Transverse colon (tissue), 4 donors: ENCODE data around the gene CDH24. TPM values are rescaled to one million over a fixed set of nuclear protein-coding genes. Genes with fewer than 3 reads are reported as not detected.

ENCODE experiments used
- DNase-seq: peaks from one replicate; pipeline ENCODE4 v3.0.0-alpha.2; 2019
- H3K27ac ChIP-seq, 4 donors: fragments of 200-600 bp; sonication (generic); 2 replicates each; pipeline ENCODE4 v1.5.1; 2016 to 2018; ENCODE audit warnings: inconsistent platforms in 4 of 4
- H3K27me3 ChIP-seq: fragments of 200-600 bp; sonication (generic); 2 replicates; pipeline ENCODE4 v1.5.1; 2017; ENCODE audit warnings: inconsistent platforms
- H3K36me3 ChIP-seq, 4 donors: fragments of 200-600 bp; sonication (generic); 2 replicates each; pipeline ENCODE4 v1.5.1; 2017 to 2019; ENCODE audit warnings: inconsistent platforms in 4 of 4
- H3K4me1 ChIP-seq, 4 donors: fragments of 200-600 bp; sonication (generic); 2 replicates each; pipeline ENCODE4 v1.5.1; 2017 to 2020; ENCODE audit warnings: inconsistent platforms in 4 of 4
- H3K4me3 ChIP-seq, 4 donors: fragments of 200-600 bp; sonication (generic); 1 replicate in 1 of 4; 2 replicates in 3 of 4; pipeline versions ENCODE4 v1.5.1 to v1.6.1; 2017 to 2019; ENCODE audit warnings: inconsistent platforms in 4 of 4
- H3K9me3 ChIP-seq, 2 donors: fragments of 200-600 bp; sonication (generic); 2 replicates each; pipeline ENCODE4 v1.5.1; 2017 to 2019; ENCODE audit warnings: inconsistent platforms in 2 of 2
- CTCF ChIP-seq, 5 experiments: fragments of 200-600 bp in 3 of 5; fragments of 450-650 bp in 2 of 5; sonication (generic) in 3 of 5; IDR thresholded peaks; 1 replicate in 2 of 5; 2 replicates in 3 of 5; pipeline ENCODE4 v1.5.1; 2016 to 2017; ENCODE audit warnings: antibody characterized with exemption in 5 of 5, inconsistent platforms in 3 of 5, mild to moderate bottlenecking in 2 of 5, moderate library complexity in 1 of 5
- EP300 ChIP-seq: sonication (generic); formaldehyde crosslinking; IDR thresholded peaks from one replicate; pipeline ENCODE4 v1.6.1; 2017; ENCODE audit warnings: antibody characterized with exemption, low read depth
- POLR2A ChIP-seq: fragments of 450-650 bp; IDR thresholded peaks from one replicate; pipeline ENCODE4 v1.6.1; 2016; ENCODE audit warnings: antibody characterized with exemption, mild to moderate bottlenecking, moderate library complexity
- POLR2AphosphoS5 ChIP-seq, 3 donors: sonication (generic); formaldehyde crosslinking; IDR thresholded peaks; one replicate each; pipeline ENCODE4 v1.6.1; 2016; ENCODE audit warnings: antibody characterized with exemption in 3 of 3
- WGBS, 2 donors: methylation state at CpG; one replicate each; pipeline ENCODE4 v1.1.5; 2018; ENCODE audit warnings: low coverage in 1 of 2; 5-methylcytosine and 5-hydroxymethylcytosine counted together
- in situ Hi-C, 4 donors: fragments of 200-750 bp; cut with MboI; loops; one replicate each; pipeline versions ENCODE4 v1.15.0 to v1.15.1; 2017; ENCODE audit warnings: low sequenced_read_pairs in 3 of 4, low pct_ligation_motif_present in 1 of 4, low pct_unique_long_range_greater_than_20kb in 1 of 4
- intact Hi-C: fragments of 100-400 bp; cut with DNase I; formaldehyde crosslinking; loops from one replicate; pipeline ENCODE4 v1.15.1; 2023; ENCODE audit warnings: low total_unique reads
- total RNA-seq, 4 donors: library from RNA; depleted of rRNA; stranded (reverse); fragments of >200 nt; gene quantifications; one replicate each; pipeline ENCODE4 v1.1.0, GENCODE V29; 2016

The CDH24 gene
- total RNA-seq, 4 donors from 2014 or later = 1.2 to 6.0 (median 4.2) TPM

- peaks cover 0 to 28% (median 7%) of the 10 kb centered on the region in 4 donors for H3K4me1 ChIP-seq
- TF ChIP-seq EP300 = no peak
- no peak for TF ChIP-seq POLR2A
- no peak for TF ChIP-seq CTCF (IDR thresholded peaks at IDR 0.05)
- TF ChIP-seq POLR2AphosphoS5 (IDR thresholded peaks at IDR 0.05) = no peak
- intact Hi-C loops (no loop called here), in situ Hi-C loops (no loop called here)
- peak overlapping the region in 2 of 4 donors; percentile 52 to 54 for H3K27ac ChIP-seq
- no peaks in the 10 kb centered on the region for H3K9me3 ChIP-seq
- H3K36me3 ChIP-seq = peaks cover 0 to 92% (median 44%) of the 10 kb centered on the region in 4 donors
- no peak for DNase-seq
- WGBS, 2 donors = 40 to 89% methylated on average over 1 to 2 of the region's 2 CpGs
- no peak overlapping the region for H3K4me3 ChIP-seq
- no peaks in the 10 kb centered on the region for H3K27me3 ChIP-seq
Measured at GRCh38 chr14:23079716-23080115, 22.4 kb upstream of the CDH24 start.

GRCh38 chr14:23078692-23079116 is 21.4 kb upstream of the CDH24 start:
- WGBS, 2 donors = 20 to 56% methylated on average over 1 to 2 of the region's 2 CpGs
- no peaks in the 10 kb centered on the region for H3K9me3 ChIP-seq
- in situ Hi-C loops = no loop called here

GRCh38 chr14:23077962-23078361 is 20.6 kb upstream of the CDH24 start:
- peaks cover 0 to 91% (median 44%) of the 10 kb centered on the region in 4 donors for H3K36me3 ChIP-seq
- H3K27ac ChIP-seq = peak overlapping the region; percentile 38 to 60 (median 53)
- H3K27me3 ChIP-seq = no peaks in the 10 kb centered on the region
- intact Hi-C loops = no loop called here
- in situ Hi-C loops = no loop called here
- no peak overlapping the region for H3K4me3 ChIP-seq
- TF ChIP-seq POLR2AphosphoS5 (IDR thresholded peaks at IDR 0.05) (no peak), CTCF (IDR thresholded peaks at IDR 0.05) (no peak), EP300 (no peak), POLR2A (no peak)
- no peak for DNase-seq
- no peaks in the 10 kb centered on the region for H3K9me3 ChIP-seq
- WGBS, 2 donors = 86 to 89% methylated on average over 2 to 5 of the region's 5 CpGs
- peaks cover 0 to 33% (median 7%) of the 10 kb centered on the region in 4 donors for H3K4me1 ChIP-seq

More at GRCh38 chr14:23078692-23079116, 21.4 kb upstream of the CDH24 start:
- Histone ChIP-seq H3K27ac (peak overlapping the region; percentile 38 to 60 (median 53)), H3K4me3 (no peak overlapping the region), H3K4me1 (peaks cover 0 to 28% (median 7%) of the 10 kb centered on the region in 4 donors), H3K27me3 (no peaks in the 10 kb centered on the region), H3K36me3 (peaks cover 0 to 92% (median 45%) of the 10 kb centered on the region in 4 donors)
- no peak for TF ChIP-seq EP300
- TF ChIP-seq POLR2A = no peak
- no peak for TF ChIP-seq CTCF (IDR thresholded peaks at IDR 0.05)
- TF ChIP-seq POLR2AphosphoS5 (IDR thresholded peaks at IDR 0.05) = peak; percentile 15 to 53 (median 26)
- intact Hi-C loops = no loop called here
- DNase-seq = peak; percentile 69

GRCh38 chr14:23076785-23077408 is 19.6 kb upstream of the CDH24 start:
- Histone ChIP-seq H3K36me3 (peaks cover 0 to 88% (median 42%) of the 10 kb centered on the region in 4 donors), H3K4me3 (no peak overlapping the region), H3K4me1 (peaks cover 5 to 43% (median 17%) of the 10 kb centered on the region in 4 donors), H3K27ac (no peak overlapping the region), H3K27me3 (no peaks in the 10 kb centered on the region), H3K9me3 (no peaks in the 10 kb centered on the region)
- peak; percentile 28 to 51 (median 49) for TF ChIP-seq CTCF (IDR thresholded peaks at IDR 0.05)
- no peak for TF ChIP-seq POLR2AphosphoS5 (IDR thresholded peaks at IDR 0.05)
- no peak for DNase-seq
- WGBS, 2 donors = 67 to 69% methylated on average over 5 of the region's 5 CpGs
- in situ Hi-C loops (no loop called here), intact Hi-C loops (no loop called here)
